ENCODE results near the gene ELMO1. TPM values are rescaled to one million over a fixed set of nuclear protein-coding genes. Genes with fewer than 3 reads are reported as not detected.

The ELMO1 gene
- total and polyA plus RNA-seq, 4 donors, result 10.1 to 183 (median 34.4) TPM

- ATAC-seq (ENCODE audit: insufficient read depth, low FRiP score) (no peak), DNase-seq (peak; percentile 86 to 91 (median 90))
- Histone ChIP-seq H3K9me3 (ENCODE audit: control insufficient read depth in 4 of 4, insufficient read depth in 3 of 4, low read length in 3 of 4) (no peaks in the 10 kb centered on the region), H3K27me3 (ENCODE audit: control insufficient read depth in 3 of 3, insufficient read depth in 3 of 3, low read length in 2 of 3) (no peaks in the 10 kb centered on the region), H3K4me3 (no peak overlapping the region), H3K27ac (ENCODE audit: low read depth in 1 of 2, low read length in 1 of 2) (peak overlapping the region in 1 of 2 donors; percentile 65), H3K4me1 (ENCODE audit: control insufficient read depth in 5 of 5, insufficient read depth in 5 of 5, low read length in 5 of 5) (peaks cover 0 to 25% (median 0%) of the 10 kb centered on the region in 5 donors), H3K9ac (ENCODE audit: insufficient read depth in 1 of 2, low read length in 2 of 2) (no peak overlapping the region), H3K36me3 (ENCODE audit: control insufficient read depth in 4 of 4, insufficient read depth in 4 of 4, low read length in 4 of 4) (peaks cover 0 to 6% (median 4%) of the 10 kb centered on the region in 4 donors)
- whole genome bisulfite sequencing, 2 donors, result 51 to 70% methylated on average over 5 of the region's 5 CpGs
- no peak for TF ChIP-seq CTCF (IDR thresholded peaks at IDR 0.05; ENCODE audit: control extremely low read depth, extremely low read depth)
These were observed 132.6 kb downstream of the ELMO1 start for GRCh38 chr7:37315772-37316715.

- 84 to 93% methylated on average over 1 of the region's 1 CpG for WGBS, 2 donors
- no peak for TF ChIP-seq CTCF (IDR thresholded peaks at IDR 0.05; ENCODE audit: control extremely low read depth, extremely low read depth)
- H3K9me3 ChIP-seq (ENCODE audit: control insufficient read depth in 4 of 4, insufficient read depth in 3 of 4, low read length in 3 of 4), result no peaks in the 10 kb centered on the region
- no peaks in the 10 kb centered on the region for H3K27me3 ChIP-seq (ENCODE audit: control insufficient read depth in 3 of 3, insufficient read depth in 3 of 3, low read length in 2 of 3)
- H3K4me1 ChIP-seq (ENCODE audit: control insufficient read depth in 5 of 5, insufficient read depth in 5 of 5, low read length in 5 of 5), result peaks cover 0 to 20% (median 0%) of the 10 kb centered on the region in 5 donors
- no peak overlapping the region for H3K27ac ChIP-seq (ENCODE audit: low read depth in 1 of 2, low read length in 1 of 2)
- peaks cover 0 to 6% (median 4%) of the 10 kb centered on the region in 4 donors for H3K36me3 ChIP-seq (ENCODE audit: control insufficient read depth in 4 of 4, insufficient read depth in 4 of 4, low read length in 4 of 4)
- H3K9ac ChIP-seq (ENCODE audit: insufficient read depth in 1 of 2, low read length in 2 of 2), result no peak overlapping the region
- no peak overlapping the region for H3K4me3 ChIP-seq
- DNase-seq (no peak), ATAC-seq (ENCODE audit: insufficient read depth, low FRiP score) (no peak)
These were observed 136.1 kb downstream of the ELMO1 start for GRCh38 chr7:37312608-37313007.

- Histone ChIP-seq H3K4me3 (no peak overlapping the region), H3K27me3 (ENCODE audit: control insufficient read depth in 3 of 3, insufficient read depth in 3 of 3, low read length in 2 of 3) (no peaks in the 10 kb centered on the region), H3K4me1 (ENCODE audit: control insufficient read depth in 5 of 5, insufficient read depth in 5 of 5, low read length in 5 of 5) (peaks cover 0 to 12% (median 0%) of the 10 kb centered on the region in 5 donors), H3K9ac (ENCODE audit: insufficient read depth in 1 of 2, low read length in 2 of 2) (no peak overlapping the region), H3K36me3 (ENCODE audit: control insufficient read depth in 4 of 4, insufficient read depth in 4 of 4, low read length in 4 of 4) (peaks cover 0 to 6% (median 4%) of the 10 kb centered on the region in 4 donors), H3K9me3 (ENCODE audit: control insufficient read depth in 4 of 4, insufficient read depth in 3 of 4, low read length in 3 of 4) (no peaks in the 10 kb centered on the region), H3K27ac (ENCODE audit: low read depth in 1 of 2, low read length in 1 of 2) (peak overlapping the region in 1 of 2 donors; percentile 68)
- WGBS, 2 donors, result 53 to 81% methylated on average over 6 of the region's 6 CpGs
- ATAC-seq (ENCODE audit: insufficient read depth, low FRiP score), result no peak
- TF ChIP-seq CTCF (IDR thresholded peaks at IDR 0.05; ENCODE audit: control extremely low read depth, extremely low read depth), result no peak
- peak; percentile 31 to 58 (median 53) for DNase-seq
These were observed 137.3 kb downstream of the ELMO1 start for GRCh38 chr7:37311355-37311754.

All from lung (tissue), 12 donors.